Upper lobe of right lung (tissue), 1 donor: Measurements from ENCODE around the gene BCKDHA. TPM values are rescaled to one million over a fixed set of nuclear protein-coding genes. Genes with fewer than 3 reads are reported as not detected.

Experiments used
- ATAC-seq: fragments of 200-7000 bp; cut with Tn5 transposase; one replicate; pipeline ENCODE4 v1.9.1; 2020; ENCODE audit warnings: mild to moderate bottlenecking, moderate library complexity
- DNase-seq: peaks from one replicate; pipeline ENCODE4 v3.0.0-alpha.2; 2020
- H3K27ac ChIP-seq: fragments of 200-600 bp; one replicate; pipeline ENCODE4 v1.8.0; 2022
- H3K27me3 ChIP-seq: fragments of 200-600 bp; one replicate; pipeline ENCODE4 v1.8.0; 2022; ENCODE audit warnings: mild to moderate bottlenecking
- H3K36me3 ChIP-seq: fragments of 200-600 bp; one replicate; pipeline ENCODE4 v1.8.0; 2022
- H3K4me1 ChIP-seq: fragments of 200-600 bp; one replicate; pipeline ENCODE4 v1.8.0; 2022
- H3K4me3 ChIP-seq: fragments of 200-600 bp; one replicate; pipeline ENCODE4 v1.8.0; 2022; ENCODE audit warnings: mild to moderate bottlenecking
- H3K9me3 ChIP-seq: fragments of 200-600 bp; one replicate; pipeline ENCODE4 v1.8.0; 2022
- CTCF ChIP-seq: fragments of 200-600 bp; IDR thresholded peaks from one replicate; pipeline ENCODE4 v1.8.0; 2022; ENCODE audit warnings: antibody characterized with exemption
- intact Hi-C: fragments of 100-400 bp; cut with DNase I; formaldehyde crosslinking; loops from one replicate; pipeline ENCODE4 v1.11.0; 2022
- total RNA-seq: library from RNA; stranded (reverse); fragmentation: NEBNext Ultra II Directional; extraction: Animal tissue kit (Norgen Biotek cat#: 25700); gene quantifications from one replicate; pipeline ENCODE4 v1.2.1, GENCODE V29; 2021
- donor health status: DM: no; HTN: yes; CAD: no; lungs with severe emphysema.

The BCKDHA gene
- total RNA-seq, 1 donor from 2014 or later, result 15.0 TPM

GRCh38 chr19:41421314-41421713 is 23.7 kb downstream of the BCKDHA start:
- peaks cover 35% of the 10 kb centered on the region for H3K4me1 ChIP-seq
- H3K36me3 ChIP-seq, result peaks cover 89% of the 10 kb centered on the region

GRCh38 chr19:41421973-41422372 is 24.4 kb downstream of the BCKDHA start:
- H3K4me1 ChIP-seq, result peaks cover 39% of the 10 kb centered on the region
- no peaks in the 10 kb centered on the region for H3K27me3 ChIP-seq
- no peak for DNase-seq
- no peak for TF ChIP-seq CTCF
- intact Hi-C loops, result no loop called here
- no peak for ATAC-seq
- no peak overlapping the region for H3K4me3 ChIP-seq
- H3K36me3 ChIP-seq, result peaks cover 83% of the 10 kb centered on the region
- no peaks in the 10 kb centered on the region for H3K9me3 ChIP-seq
- no peak overlapping the region for H3K27ac ChIP-seq

More at GRCh38 chr19:41421314-41421713, 23.7 kb downstream of the BCKDHA start:
- ATAC-seq, result no peak
- intact Hi-C loops, result no loop called here
- H3K9me3 ChIP-seq, result no peaks in the 10 kb centered on the region
- DNase-seq, result no peak
- H3K4me3 ChIP-seq, result no peak overlapping the region
- no peak for TF ChIP-seq CTCF
- H3K27me3 ChIP-seq, result no peaks in the 10 kb centered on the region
- peak overlapping the region; percentile 73 for H3K27ac ChIP-seq

DNA sequence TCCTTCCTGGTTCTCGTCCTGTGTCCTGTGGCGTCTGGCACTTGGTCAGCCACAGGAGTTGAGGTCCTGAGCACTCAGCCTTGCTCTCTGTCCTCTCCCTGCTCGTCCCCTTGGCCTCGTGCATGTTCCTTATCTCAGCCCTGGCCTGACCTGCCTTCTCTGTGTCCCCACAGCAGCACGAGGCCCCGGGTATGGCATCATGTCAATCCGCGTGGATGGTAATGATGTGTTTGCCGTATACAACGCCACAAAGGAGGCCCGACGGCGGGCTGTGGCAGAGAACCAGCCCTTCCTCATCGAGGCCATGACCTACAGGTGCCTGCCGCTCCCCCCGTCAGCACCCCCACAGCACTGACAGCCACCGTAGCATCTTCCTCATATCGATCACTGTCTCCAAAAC is 24.8 kb downstream of the BCKDHA start:
- Histone ChIP-seq H3K4me3 (no peak overlapping the region), H3K27me3 (no peaks in the 10 kb centered on the region), H3K9me3 (no peaks in the 10 kb centered on the region), H3K36me3 (peaks cover 78% of the 10 kb centered on the region), H3K27ac (no peak overlapping the region), H3K4me1 (peaks cover 40% of the 10 kb centered on the region)
- intact Hi-C loops, result no loop called here
- DNase-seq, result no peak
- no peak for ATAC-seq
- no peak for TF ChIP-seq CTCF

GRCh38 chr19:41422955-41423354 is 25.3 kb downstream of the BCKDHA start:
- Histone ChIP-seq H3K9me3 (no peaks in the 10 kb centered on the region), H3K27ac (no peak overlapping the region), H3K27me3 (no peaks in the 10 kb centered on the region), H3K4me3 (no peak overlapping the region), H3K36me3 (peaks cover 75% of the 10 kb centered on the region), H3K4me1 (peaks cover 45% of the 10 kb centered on the region)
- intact Hi-C loops, result no loop called here
- no peak for TF ChIP-seq CTCF
- DNase-seq (no peak), ATAC-seq (no peak)

GRCh38 chr19:41424335-41425173 is 26.9 kb downstream of the BCKDHA start:
- intact Hi-C loops, result no loop called here
- no peak for TF ChIP-seq CTCF
- Histone ChIP-seq H3K27me3 (no peaks in the 10 kb centered on the region), H3K4me3 (peak overlapping the region; percentile 68), H3K36me3 (peaks cover 59% of the 10 kb centered on the region), H3K4me1 (peaks cover 53% of the 10 kb centered on the region), H3K9me3 (no peaks in the 10 kb centered on the region), H3K27ac (peak overlapping the region; percentile 87)
- DNase-seq, result no peak
- ATAC-seq, result peak; percentile 1
